Measurements from ENCODE around the gene RTN4R.
"Not testable (repeated sequence)": the region's sequence is repeated elsewhere in the genome, so short reads cannot be mapped to it uniquely, and the experiment has no call there.

RTN4R gene

DNA sequence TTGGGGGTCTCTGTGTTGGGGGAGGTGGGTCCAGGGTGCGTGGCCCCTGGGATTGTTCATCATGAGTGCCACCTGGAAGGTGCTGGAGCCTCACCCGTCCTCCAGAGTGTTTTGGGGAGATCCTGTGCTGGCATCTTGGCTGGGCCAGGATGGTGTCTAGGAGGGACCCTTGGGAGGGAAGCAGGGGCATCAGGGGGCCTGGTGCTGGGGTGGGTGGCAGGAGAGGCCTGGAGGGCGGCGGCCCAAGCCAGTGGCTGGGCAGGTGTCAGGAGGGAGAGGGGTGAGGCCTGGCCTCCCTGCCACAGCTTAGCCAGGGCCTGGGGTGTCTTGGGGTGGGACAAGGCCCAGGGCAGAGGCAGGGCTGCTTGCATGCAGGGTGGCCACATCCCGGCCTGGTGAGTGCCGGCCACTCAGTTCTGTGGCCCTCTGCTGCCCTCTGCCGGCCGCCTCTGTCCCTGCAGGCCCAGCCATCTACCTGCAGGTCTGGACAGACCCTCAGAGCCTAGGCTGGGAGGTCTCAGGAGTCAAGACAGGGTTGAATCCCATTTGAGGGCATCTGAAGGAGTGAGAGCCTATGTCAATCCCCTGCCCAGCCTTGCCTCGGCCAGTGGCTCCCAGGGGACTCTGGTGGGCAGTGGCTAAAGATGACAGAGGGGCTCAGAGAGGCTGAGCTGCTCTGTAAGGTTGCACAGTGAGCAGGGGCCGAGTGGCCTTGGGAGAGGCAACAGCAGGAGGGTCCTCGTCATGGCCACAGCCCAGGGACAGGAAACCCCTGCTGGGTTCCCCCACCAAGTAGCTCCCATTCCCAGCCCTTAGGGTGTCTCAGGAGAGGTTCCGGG lies 17.6 kb upstream of the RTN4R start:
- DNase-seq, result not testable (repeated sequence)

DNA sequence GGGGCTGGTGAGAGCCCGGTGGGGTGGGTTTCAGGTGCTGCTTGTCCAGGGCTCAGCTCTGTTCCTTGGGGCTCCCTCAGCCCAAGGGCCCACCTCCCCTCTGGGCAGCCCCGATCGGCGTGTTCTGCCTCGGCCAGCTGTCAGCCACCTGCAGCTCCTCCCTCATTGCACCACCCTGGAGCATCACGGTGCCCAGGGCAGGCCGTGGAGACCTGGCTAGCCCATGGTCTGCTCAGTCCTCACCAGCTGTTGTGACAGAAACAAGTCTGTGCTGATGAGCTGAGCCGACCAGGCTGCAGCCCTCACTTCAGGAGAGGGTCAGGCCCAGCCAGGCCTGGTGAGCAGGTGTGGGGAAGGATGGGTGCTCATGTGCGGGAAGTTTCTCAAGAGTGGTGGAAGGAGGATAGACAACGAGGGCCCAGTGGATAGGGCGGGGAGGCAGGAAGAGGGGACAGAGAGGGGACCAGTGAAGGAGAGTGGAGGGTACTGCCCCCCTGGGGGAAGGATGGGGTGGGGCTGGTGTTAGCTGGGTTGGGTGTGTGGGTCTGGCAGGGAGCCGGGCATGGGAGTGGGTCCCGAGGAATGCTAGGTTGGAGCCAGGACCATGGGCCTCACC lies 16.5 kb upstream of the RTN4R start:
- no peak for DNase-seq

DNA sequence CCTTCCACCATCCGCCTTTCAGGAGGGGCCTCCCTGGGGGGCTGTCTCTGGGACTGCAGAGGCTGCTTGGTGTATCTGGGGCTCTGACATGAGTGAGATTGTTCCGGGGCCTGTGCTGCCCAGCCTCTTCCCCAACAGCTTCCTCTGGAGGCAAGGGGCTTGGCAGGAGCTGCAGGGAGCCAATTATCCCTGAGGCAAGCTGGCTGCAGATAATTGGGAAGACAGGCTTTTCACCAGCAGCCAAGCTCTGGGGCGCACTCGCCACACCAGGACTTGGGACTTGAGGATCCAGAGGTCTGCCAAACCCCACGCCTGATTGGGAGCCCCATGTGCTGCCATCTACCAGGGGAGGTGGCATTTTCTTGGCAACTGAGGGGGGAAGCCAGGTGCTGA lies 15.6 kb upstream of the RTN4R start:
- DNase-seq, result no peak

DNA sequence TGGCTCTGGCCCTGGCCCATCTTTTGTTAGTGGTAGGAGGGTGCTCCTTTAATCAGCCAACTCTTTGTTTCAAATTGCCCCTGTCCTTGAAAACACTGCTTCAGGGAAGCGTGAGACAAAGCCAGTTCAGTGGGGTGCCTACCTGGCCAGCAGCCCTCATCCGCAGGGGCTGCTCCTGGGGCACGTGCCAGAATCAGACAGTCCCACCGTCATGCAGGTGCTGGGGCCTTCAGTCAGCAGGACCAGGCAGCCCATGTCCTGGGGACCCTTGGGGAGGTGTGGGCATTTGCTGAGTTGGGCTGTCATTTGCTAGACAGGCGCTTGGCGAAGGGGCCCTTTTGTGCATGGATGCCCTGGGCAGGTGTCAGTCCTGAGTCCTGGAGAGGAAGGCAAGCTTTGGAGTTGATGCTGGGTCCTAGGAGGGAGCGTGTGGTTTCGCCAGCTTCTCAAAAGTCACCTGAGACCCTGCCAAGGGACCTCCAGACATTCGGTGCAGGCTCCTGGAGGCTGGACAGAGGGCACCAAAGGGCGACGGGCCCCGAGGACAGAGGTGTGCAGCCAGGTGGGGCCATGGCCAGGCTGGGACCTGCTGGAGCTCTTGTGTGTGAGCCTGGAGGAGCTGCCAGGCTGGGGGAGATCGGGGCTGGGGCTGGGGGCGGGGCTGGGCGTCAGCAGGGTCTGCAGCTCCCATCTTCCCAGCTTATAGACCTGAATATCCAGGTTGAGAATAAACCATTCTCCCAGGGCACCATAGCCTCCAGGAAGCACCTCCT lies 15.0 kb upstream of the RTN4R start:
- no peak for DNase-seq

DNA sequence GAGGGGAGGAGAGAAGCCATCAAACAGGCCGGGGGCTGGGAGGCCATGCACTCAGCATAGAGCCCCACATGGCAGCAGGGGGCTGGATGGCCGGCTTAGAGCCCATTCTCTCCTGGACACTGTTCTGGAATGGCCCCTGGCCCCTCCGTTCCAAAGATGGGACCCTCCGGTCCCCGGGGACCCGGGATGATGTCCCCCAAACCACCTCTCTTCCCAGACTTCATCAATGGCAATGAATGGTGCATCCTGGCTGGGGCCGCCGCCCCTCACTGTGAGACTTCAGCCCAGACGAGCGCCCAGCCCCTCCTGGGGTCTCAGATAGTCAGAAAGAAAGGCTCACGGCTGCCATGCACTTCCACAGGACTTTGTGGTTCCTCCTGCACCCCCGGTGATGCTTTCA lies 13.8 kb upstream of the RTN4R start:
- DNase-seq, result no peak

DNA sequence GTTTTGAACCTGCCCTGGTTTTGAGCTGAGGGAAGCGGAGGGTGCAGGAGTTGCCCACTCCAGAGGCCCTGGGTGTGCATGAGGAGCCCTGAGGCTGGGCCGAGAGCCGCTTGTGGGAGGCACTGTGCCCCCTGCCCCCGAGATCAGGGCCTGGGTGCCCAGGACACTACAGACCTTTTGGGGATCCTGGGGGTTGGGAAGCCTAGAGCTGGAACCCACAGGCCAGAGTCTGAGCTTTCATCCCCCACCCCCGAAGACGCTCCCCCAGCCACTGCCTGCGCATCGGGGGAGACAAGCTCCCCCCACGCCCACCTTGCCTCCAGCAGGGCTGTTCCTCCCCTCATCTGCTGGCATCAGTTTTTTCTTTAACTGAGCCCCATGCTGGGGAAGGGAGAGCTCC lies 13.4 kb upstream of the RTN4R start:
- not testable (repeated sequence) for DNase-seq

DNA sequence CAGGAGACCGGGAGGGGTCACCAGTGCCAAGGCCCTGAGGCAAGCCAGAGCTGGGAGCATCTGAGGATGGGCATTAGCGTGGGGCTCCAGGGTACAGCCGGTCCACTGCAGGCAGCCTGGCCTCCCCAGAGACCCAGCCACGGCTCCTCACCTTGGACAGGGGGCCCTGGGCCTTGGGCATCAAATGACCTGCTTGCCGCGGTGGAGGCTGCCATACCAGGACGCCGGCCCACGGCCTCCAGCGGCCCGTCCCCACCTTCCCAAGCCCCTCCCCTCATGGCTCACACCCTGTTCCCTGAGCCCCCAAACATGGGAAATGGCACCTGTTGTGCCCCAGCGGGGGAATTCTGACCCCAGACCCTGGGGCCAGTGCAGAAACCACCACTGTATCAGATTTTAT lies 12.7 kb upstream of the RTN4R start:
- no peak for DNase-seq

DNA sequence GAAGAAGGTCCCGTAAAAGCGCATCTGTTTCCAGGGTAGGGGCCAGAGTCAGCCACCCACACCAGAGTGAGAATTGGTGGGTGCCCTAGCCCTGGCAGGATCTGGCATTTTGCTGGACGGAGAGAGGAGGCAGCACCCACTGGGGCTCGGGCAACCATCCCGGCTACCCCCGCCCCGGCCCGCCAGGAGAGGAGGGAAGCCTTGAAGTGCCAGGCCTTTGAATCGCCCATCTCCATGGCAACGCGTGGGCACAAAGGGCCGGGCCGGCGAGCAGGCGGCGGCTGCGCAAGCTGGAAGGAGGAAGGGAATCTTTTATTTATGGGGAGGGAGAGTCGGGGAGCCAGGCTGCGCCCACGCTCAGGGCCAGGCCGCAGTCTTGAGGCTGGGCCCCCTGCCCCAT lies 12.0 kb upstream of the RTN4R start:
- not testable (repeated sequence) for DNase-seq

DNA sequence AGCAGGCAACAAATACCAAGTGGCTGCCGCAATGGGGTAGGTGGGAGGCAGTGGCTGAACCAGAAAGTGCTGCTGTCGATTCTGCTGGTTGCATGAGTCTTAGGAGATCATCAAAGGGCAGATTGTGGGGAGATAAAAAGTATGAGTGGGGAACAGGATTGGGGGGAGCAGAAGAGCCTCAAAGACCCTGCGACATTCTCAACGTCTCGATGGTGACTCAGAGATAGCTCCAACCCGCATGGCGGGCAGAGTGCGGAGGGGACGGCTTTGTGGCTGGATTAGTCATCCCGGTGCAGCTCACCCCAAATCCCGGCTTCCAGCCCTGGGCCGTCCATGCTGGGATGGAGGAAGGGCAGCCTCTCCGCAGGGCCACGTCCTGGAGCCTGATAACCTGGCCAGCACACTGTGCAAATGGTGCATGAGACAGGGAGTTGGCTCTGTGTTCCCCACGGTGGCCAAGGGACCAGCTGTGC lies 11.6 kb upstream of the RTN4R start:
- no peak for DNase-seq

DNA sequence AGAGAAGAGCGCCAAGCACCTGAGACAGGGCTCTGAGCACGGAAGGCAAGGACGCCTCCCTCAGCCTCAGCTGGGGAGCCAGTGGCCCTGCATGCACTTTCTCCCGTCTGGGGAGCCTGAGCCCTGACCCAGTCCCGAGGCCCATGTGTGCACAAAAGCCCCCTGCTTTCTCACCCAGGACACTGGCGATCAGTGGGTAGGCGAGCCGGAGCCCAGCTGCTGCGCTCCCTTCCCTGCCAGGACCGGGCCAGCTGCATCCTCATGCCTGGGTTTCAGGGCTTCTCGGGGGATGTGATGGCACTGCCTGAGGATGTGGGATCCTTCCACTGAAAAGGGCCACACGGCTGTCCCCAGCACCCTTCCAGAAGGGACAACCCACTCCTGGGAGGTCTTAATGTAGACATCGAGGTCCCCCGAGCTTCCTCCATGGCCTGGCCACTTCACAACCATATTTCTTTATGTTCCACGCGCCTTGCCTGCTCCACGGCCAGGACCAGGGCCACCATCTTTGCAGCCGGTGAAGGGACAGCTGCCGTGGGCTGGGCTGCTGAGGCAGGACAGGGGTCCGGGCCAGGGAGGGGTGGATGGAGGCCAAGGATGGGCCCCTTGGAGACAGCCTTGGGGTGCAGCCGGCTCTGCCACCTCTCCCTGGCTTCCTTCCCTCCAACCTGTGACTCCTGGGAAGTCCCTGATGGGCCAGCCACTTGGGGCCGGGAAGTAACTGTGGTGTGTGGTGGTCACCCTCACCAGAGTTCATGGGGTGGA lies 10.8 kb upstream of the RTN4R start:
- DNase-seq, result not testable (repeated sequence)

DNA sequence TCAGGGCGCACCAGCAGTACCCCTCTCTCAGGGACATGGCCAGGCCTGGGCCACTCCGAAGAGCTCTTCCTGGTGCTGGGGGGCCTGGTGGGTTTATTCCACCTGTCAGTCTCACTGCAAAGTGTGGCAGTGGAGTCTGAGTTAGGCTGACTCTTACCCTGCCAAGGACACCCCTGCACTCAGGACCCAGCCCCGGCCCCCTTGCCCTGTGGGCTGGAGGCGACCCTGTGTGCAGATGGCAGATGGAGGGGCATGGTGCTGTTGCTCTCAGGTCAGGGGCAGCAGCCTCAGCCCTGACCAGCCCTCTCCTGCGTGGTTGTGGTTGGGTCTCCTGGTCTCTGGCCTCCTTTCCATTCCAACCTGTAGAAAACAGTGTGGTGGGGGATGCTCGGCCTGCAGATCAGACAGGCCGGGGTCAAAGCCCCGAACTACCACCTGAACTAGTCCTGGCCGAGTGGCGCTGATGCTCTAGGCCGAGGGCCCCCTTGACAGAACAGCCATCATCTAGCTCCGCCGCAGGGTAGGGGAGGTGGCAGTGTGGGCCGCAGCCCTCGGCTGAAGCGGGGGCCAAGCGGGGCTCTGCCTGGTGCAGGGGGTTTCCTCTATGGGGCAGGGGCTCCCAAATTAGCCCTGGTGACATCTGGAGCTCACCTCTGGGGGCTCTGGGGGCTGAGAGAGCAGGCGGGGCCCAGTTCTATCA lies 10.0 kb upstream of the RTN4R start:
- DNase-seq, result not testable (repeated sequence)

DNA sequence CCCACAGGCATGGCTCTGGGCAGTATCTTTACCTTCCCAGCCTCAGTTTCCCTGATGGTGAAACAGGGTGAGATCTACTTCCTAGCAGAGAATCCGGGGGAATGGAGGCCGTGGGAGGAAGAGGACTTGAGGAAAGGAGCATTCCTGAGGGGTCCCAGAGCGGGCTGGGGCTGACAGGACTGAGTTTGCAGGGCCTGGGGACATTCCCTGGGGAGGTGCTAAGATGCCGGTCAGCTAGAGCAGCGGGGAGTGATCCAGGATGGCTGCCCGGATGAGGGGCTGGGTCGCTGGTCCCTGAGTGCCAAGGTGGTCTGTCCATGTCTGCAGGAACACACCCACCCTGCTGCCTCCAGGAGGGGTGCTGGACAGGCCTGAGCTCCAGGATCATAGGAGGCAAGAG lies 8.3 kb upstream of the RTN4R start:
- no peak for DNase-seq

DNA sequence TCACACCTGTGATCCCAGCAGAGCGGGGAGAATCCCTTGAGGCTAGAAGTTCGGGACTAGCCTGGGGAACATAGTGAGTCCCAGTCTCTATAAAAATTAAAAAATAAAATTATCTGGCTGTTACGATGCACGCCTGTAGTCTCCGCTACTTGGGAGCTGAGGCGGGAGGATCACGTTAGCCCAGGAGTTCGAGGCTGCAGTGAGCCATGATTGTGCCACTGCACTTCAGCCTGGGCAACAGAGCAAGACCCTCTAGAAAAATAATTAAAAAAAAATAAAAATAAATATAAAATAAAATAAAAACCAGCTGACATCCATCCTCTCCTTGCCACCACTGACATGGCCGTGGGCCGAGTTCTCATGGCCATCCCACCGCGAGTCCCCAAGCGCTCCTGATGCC lies 7.7 kb upstream of the RTN4R start:
- DNase-seq, result no peak

DNA sequence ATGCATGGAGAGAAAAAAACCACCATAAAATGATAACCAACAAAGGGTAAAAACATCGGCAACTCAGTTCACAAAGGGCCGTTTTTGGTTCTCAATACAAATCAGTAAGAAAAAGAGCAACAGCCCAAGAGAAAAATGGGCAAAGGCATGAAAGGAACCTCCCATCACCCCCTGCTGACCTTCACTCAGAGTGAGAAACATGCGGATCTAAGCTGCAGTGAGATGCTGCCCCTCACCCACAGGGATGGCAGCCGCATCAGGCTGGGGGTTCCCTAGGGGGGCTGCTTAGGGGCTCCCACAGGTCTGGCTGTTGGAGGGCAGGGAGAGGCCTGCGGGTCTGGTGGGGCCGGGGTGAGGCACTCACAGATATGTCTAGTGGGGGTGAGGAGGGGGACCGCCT lies 7.2 kb upstream of the RTN4R start:
- DNase-seq, result not testable (repeated sequence)

DNA sequence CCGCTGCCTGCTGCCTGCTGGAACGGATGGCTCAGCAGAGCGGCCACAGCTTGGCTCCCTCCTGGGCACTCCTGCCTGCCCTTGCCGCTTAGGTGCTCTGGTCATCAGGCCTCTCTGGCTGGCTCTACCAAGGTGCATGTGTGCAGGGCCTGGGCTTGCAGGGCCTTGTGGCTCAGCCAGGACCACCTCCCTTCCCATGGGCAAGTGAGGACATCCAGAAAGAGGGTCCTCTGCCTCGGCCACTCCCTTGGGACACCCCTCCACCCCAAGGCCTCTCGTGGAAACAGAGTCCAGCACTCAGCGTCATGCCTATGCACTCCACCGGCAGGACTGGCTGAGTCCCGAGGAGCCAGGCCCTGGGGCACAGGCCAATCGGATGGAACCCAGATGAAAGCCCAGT lies 6.3 kb upstream of the RTN4R start:
- DNase-seq, result not testable (repeated sequence)

DNA sequence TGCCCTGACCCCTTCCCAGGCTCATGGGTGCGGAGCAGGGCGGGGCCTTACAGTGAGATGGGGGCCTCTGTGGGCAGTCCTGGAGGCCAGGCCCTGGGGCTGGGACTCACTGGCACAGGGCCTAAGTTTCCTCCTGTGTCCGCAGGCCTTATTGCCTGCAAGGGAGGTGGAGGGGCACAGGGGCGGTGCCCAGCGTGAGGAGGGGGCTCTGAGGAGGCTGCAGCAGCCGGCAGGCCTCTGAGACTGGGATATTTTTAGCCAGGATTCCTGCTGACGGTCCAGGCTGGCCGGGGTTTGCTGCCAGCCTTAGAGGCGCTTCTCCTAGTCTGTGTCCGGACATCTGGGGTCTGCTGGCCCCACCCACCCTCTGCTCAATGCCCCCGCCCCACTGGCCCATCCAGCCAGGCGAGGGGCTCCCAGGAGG lies 5.7 kb upstream of the RTN4R start:
- DNase-seq, result no peak

DNA sequence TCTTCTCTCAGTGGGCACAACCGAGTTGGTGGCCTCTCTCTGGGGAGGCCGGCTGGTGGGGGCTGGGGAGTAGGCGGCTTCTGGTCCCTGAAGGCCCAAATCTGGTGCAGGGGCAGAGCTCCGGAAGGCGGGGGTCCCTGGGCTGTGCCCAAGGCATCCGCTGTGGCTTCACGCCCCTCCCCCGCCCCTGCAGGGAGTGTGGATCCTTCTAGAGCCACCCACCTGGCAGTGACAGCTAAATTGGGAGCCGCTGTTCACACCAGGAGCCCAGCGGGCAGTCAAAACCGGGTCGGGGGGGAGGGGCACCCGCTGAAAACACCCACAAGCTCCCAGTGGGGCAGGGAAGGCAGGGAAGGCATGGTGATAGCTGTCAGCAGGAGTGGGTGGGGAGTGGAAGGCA lies 4.6 kb upstream of the RTN4R start:
- DNase-seq, result no peak

DNA sequence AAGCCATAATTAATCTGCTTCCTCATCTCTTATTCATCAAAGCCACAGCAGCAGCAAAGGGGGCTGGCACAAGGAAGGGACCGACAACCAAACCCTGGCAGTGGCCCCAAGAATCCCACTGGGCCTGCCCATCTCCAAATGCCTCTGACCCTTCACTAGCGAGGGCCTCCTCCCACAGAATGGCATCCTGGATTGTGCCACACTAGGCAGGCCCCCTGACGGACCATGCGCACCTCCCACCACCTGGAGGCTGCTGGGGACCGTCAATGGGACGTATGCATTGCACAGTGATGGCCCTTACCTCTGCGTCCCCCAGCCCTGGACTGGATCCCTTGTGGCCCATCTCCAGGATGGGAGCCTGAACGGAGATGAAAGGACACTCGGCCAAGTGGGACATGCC lies 4.1 kb upstream of the RTN4R start:
- no peak for DNase-seq

DNA sequence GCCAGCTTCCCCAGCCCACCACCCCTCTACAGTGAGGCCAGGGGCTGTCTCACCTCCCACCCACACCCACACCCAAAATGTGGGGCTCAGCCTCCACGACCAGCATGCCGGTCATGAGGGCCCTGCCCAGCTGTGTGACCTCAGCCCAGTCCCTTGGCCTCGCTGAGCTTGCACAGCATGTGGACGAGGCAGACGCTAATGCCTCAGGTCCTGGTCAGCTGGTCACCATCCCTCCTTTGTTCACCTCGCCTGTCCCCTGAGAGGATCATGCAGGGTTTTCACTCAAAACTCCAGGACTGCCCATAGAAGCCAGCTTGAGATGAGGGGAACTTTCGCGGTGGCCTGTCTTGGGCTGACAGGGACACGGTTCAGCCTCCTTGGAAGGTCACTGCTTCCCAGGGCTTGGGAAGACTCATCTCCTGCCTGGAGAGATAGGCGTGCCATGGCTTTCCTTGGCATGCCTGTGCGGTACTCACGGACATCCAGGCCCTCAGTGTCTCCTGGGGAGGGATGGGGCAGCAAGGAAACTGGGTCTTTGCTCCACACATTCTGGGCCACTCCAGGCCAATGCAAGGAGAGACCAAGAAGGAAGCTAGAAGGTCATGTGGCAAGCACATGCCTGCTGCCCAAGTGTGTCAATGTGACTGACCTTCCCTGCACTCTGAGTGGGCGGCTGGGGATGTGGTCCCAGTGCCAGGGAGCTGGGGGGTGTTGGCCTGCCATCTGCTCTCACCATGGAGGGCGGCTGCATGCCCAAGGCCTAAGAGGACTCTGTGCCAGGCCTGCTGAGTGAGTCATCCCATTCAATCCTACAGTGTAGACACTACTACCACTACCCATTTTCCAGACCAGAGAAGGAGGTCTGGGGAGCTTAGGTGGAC lies 3.2 kb upstream of the RTN4R start:
- DNase-seq, result no peak

DNA sequence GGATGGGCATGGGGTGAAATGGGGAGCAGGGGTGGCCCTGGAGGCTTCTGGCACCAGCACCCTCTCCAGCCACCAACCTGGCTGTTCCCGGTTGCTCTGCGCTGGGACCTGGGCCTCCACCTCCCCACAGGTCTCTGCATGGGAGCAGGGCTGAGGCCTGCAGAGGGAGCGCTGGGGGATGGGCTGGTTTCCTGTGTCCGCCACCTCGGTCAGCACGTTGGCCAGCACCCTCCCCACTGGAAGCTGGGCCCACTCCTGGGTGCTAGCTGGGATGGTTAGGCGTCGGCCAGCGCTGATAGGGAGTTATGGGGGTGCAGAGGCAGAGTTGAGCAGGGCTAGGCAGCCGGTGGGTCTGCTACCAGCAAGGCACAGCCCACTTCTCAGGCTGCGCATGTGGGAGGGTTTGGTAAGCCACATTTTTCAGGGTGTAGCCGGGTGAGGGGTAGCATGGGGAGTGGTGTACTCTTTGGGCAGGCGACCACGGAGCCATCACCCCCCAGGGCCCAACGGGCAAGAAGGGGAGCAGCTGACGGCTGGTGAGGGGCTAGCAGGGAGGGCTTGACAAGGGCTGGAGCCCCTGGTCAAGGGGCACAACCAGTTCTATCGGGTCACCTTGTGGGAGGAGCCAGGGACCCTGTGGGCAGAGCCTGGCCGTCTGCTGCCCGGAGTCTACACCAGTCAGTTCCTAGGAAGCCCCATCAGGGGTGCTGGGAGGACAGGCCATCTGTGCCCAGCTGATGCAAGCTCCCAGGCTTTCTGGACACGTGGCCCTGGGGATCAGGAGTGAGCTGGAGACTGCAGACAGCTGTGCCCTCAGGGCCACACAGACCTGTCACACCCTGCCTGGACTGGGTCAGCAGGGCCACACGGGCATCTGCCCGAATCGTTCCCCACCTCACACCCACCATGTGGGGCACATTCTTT lies 2.3 kb upstream of the RTN4R start:
- not testable (repeated sequence) for DNase-seq
